H1 (cell line): ENCODE data around the gene AMZ1. TPM values are rescaled to one million over a fixed set of nuclear protein-coding genes. Genes with fewer than 3 reads are reported as not detected.

ENCODE experiments used
- ASH2L ChIP-seq: fragments of 200-600, 300-600 bp; sonication (generic); IDR thresholded peaks from one replicate; pipeline ENCODE4 v1.7.1; 2017; ENCODE audit warnings: low read length
- CBX8 ChIP-seq: fragments of 300-800, 300-1000 bp; sonication (generic); IDR thresholded peaks from 2 replicates; pipeline ENCODE4 v1.7.1; 2016; ENCODE audit warnings: low read depth, low read length, borderline replicate concordance
- CHD1 ChIP-seq: IDR thresholded peaks from 2 replicates; pipeline ENCODE4 v1.6.1; 2012; ENCODE audit warnings: low read depth, low read length, improper control_type of control experiment
- E2F6 ChIP-seq: IDR thresholded peaks from 2 replicates; pipeline ENCODE4 v1.6.1; 2012; ENCODE audit warnings: inconsistent platforms
- RAD21 ChIP-seq, 2 experiments: IDR thresholded peaks in 1 of 2; conservative IDR thresholded peaks in 1 of 2; 2 replicates each; pipeline ENCODE4 v1.6.1; 2011; ENCODE audit warnings: low read depth in 2 of 2, low read length in 2 of 2, improper control_type of control experiment in 1 of 2, inconsistent platforms in 1 of 2, mild to moderate bottlenecking in 1 of 2, moderate library complexity in 1 of 2
- SAP30 ChIP-seq: fragments of 300-600 bp; sonication (generic); IDR thresholded peaks from 2 replicates; pipeline ENCODE4 v1.7.1; 2012; ENCODE audit warnings: low read length, moderate library complexity, mild to moderate bottlenecking, inconsistent platforms; ENCODE audit not compliant: insufficient read depth, insufficient replicate concordance
- SP1 ChIP-seq: IDR thresholded peaks from 2 replicates; pipeline ENCODE4 v1.6.1; 2011; ENCODE audit warnings: low read depth, low read length
- YY1 ChIP-seq: IDR thresholded peaks from 2 replicates; pipeline ENCODE4 v1.6.1; 2011; ENCODE audit warnings: low read depth, mild to moderate bottlenecking, low read length
- polyA plus RNA-seq, 7 experiments: library from polyadenylated mRNA; depleted of rRNA in 3 of 7; stranded (reverse) in 5 of 7; unstranded in 2 of 7; fragments of >200 nt in 5 of 7; fragments of 200-250 nt in 2 of 7; gene quantifications; 1 replicate in 5 of 7; 2 replicates in 1 of 7; 4 replicates in 1 of 7; pipeline versions ENCODE4 v1.2.1 to v1.2.3, GENCODE V29; 2011 to 2013; ENCODE audit warnings: missing spikeins in 2 of 7, mixed read lengths in 2 of 7
- total RNA-seq: library from RNA; stranded (reverse); fragmentation: NEBNext Ultra II Directional; extraction: Animal tissue kit (Norgen Biotek cat#: 25700); gene quantifications from 2 replicates; pipeline ENCODE4 v1.2.1, GENCODE V29; 2021

AMZ1 gene
- total and polyA plus RNA-seq, 2 of the 8 experiments (the other 6 are each of a cell fraction or from before 2014, with no cell fraction given) = 0.59 to 1.4 TPM

GRCh38 chr7:2687881-2688318 is at the start of gene AMZ1 (continued):
- TF ChIP-seq SAP30 (no peak), CBX8 (no peak), RAD21 (IDR thresholded peaks at IDR 0.05 in 1 of 2, conservative IDR thresholded peaks at IDR 0.05 in 1 of 2; ENCODE audit: low read depth in 2 of 2, low read length in 2 of 2) (no peak), CHD1 (no peak), E2F6 (no peak), YY1 (no peak), SP1 (no peak), ASH2L (no peak)
